DOHH2 (cell line): ENCODE results near the gene VPS37D.

ENCODE experiments used
- EZH2phosphoT487 ChIP-seq: fragments of 200-600 bp; sonication (generic); IDR thresholded peaks from 2 replicates; pipeline ENCODE4 v1.6.1; 2017; ENCODE audit warnings: borderline replicate concordance, mild to moderate bottlenecking, antibody characterized with exemption, low read length, moderate library complexity, mixed read lengths
- TF ChIP-seq, protein P1 (sequence below): fragments of 200-600 bp; sonication (generic); IDR thresholded peaks from one replicate; pipeline ENCODE4 v1.5.1; 2014; ENCODE audit warnings: antibody characterized with exemption, mild to moderate bottlenecking, low read depth, low read length; ENCODE audit not compliant: poor library complexity, severe bottlenecking

DNA sequence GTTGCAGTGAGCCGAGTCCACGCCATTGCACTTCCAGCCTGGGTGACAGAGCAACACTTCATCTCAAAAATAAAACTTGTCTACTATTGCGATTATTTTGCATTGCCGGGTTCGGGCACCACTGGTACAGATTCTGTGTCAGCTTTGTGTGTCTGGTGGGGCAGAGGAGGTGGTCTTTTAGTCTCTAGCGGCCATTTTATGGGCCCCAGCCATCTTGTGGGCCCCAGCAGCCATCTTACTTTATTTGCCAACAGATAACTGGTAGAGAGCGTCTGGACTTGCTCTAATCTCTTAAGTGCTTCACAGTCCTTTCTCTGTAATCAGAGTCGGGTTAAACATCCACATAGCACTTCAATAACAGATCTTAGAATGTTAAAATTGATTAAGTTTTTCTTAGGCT is 20.7 kb downstream of the VPS37D start:
- TF ChIP-seq, protein P1, sequence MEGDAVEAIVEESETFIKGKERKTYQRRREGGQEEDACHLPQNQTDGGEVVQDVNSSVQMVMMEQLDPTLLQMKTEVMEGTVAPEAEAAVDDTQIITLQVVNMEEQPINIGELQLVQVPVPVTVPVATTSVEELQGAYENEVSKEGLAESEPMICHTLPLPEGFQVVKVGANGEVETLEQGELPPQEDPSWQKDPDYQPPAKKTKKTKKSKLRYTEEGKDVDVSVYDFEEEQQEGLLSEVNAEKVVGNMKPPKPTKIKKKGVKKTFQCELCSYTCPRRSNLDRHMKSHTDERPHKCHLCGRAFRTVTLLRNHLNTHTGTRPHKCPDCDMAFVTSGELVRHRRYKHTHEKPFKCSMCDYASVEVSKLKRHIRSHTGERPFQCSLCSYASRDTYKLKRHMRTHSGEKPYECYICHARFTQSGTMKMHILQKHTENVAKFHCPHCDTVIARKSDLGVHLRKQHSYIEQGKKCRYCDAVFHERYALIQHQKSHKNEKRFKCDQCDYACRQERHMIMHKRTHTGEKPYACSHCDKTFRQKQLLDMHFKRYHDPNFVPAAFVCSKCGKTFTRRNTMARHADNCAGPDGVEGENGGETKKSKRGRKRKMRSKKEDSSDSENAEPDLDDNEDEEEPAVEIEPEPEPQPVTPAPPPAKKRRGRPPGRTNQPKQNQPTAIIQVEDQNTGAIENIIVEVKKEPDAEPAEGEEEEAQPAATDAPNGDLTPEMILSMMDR, result no peak
- no peak for TF ChIP-seq EZH2phosphoT487
